CD4-positive, alpha-beta T cell (primary cell): ENCODE data around the gene ANKRD17. TPM values are rescaled to one million over a fixed set of nuclear protein-coding genes. Genes with fewer than 3 reads are reported as not detected.

Experiments used
- ATAC-seq: fragments of 200-7000 bp; cut with Tn5 transposase; one replicate; pipeline ENCODE4 v1.10.0; 2022; ENCODE audit warnings: mild to moderate bottlenecking; ENCODE audit not compliant: poor library complexity
- CTCF ChIA-PET: fragments of 350-600 bp; sonication (Branson Sonifier 250); formaldehyde crosslinking; loops from one replicate; lab custom pipeline; 2021; ENCODE audit warnings: antibody characterized with exemption, inconsistent platforms; lab: Charles Lee
- POLR2A ChIA-PET: fragments of 350-600 bp; sonication (Branson Sonifier 250); formaldehyde crosslinking; loops from one replicate; lab custom pipeline; 2021; ENCODE audit warnings: antibody characterized with exemption, inconsistent platforms; lab: Charles Lee
- DNase-seq, 14 experiments: peaks; one replicate each; pipeline ENCODE4 v3.0.0-alpha.2; 2013 to 2020; ENCODE audit warnings: mixed read lengths in 2 of 14
- H3K27ac ChIP-seq, 2 donors: one replicate each; pipeline versions ENCODE4 v1.5.1 to v1.7.0; 2013; ENCODE audit warnings: low read length in 2 of 2, low read depth in 1 of 2, mild to moderate bottlenecking in 1 of 2
- H3K27me3 ChIP-seq, 2 experiments: 1 replicate in 1 of 2; 2 replicates in 1 of 2; pipeline versions ENCODE4 v1.6.1 to v1.7.0; 2013; ENCODE audit warnings: low read length in 2 of 2, control low read depth in 1 of 2, mild to moderate bottlenecking in 1 of 2, moderate library complexity in 1 of 2; ENCODE audit not compliant: insufficient read depth in 2 of 2, control insufficient read depth in 1 of 2
- H3K36me3 ChIP-seq: one replicate; pipeline ENCODE4 v1.6.1; 2013; ENCODE audit warnings: low read length, control low read depth; ENCODE audit not compliant: insufficient read depth
- H3K4me1 ChIP-seq: one replicate; pipeline ENCODE4 v1.6.1; 2013; ENCODE audit warnings: low read length, control low read depth; ENCODE audit not compliant: insufficient read depth
- H3K4me3 ChIP-seq: one replicate; pipeline ENCODE4 v1.5.1; 2013; ENCODE audit warnings: mild to moderate bottlenecking, low read length, moderate library complexity
- H3K9me3 ChIP-seq, 2 experiments: 1 replicate in 1 of 2; 2 replicates in 1 of 2; pipeline versions ENCODE4 v1.6.1 to v1.7.0; 2013; ENCODE audit warnings: low read length in 2 of 2, mild to moderate bottlenecking in 2 of 2, control low read depth in 1 of 2, moderate library complexity in 1 of 2; ENCODE audit not compliant: control insufficient read depth in 1 of 2, insufficient read depth in 1 of 2
- H3K27ac Mint-ChIP-seq: one replicate; pipeline ENCODE4 v1.8.0; 2020; ENCODE audit warnings: mixed read lengths
- H3K27me3 Mint-ChIP-seq: one replicate; pipeline ENCODE4 v1.8.0; 2021; ENCODE audit warnings: mixed read lengths
- H3K36me3 Mint-ChIP-seq: one replicate; pipeline ENCODE4 v1.8.0; 2021; ENCODE audit warnings: low read depth, mixed read lengths
- H3K4me1 Mint-ChIP-seq: one replicate; pipeline ENCODE4 v1.8.0; 2021; ENCODE audit warnings: low read depth, mixed read lengths
- H3K4me3 Mint-ChIP-seq: one replicate; pipeline ENCODE4 v1.8.0; 2020; ENCODE audit warnings: mild to moderate bottlenecking, mixed read lengths
- H3K9me3 Mint-ChIP-seq: one replicate; pipeline ENCODE4 v1.8.0; 2020; ENCODE audit warnings: mixed read lengths
- CTCF ChIP-seq: fragments of 200-600 bp; IDR thresholded peaks from one replicate; pipeline ENCODE4 v1.8.0; 2022; ENCODE audit warnings: antibody characterized with exemption, mild to moderate bottlenecking
- intact Hi-C, 2 experiments: fragments of 100-400 bp; cut with DNase I in 1 of 2; cut with micrococcal nuclease in 1 of 2; formaldehyde crosslinking; loops; one replicate each; pipeline versions ENCODE4 v1.15.1 to v1.9.0; 2023 to 2025; cut with DNase I, micrococcal nuclease
- total RNA-seq, 174 experiments: library from RNA in 2 of 174; stranded (reverse) in 2 of 174; gene quantifications; one replicate each; pipeline ENCODE4 v1.2.3 and lab custom pipeline; 2021 to 2026

ANKRD17 gene
- total RNA-seq, 2 experiments from 2014 or later, result 31.9 to 34.1 TPM

DNA sequence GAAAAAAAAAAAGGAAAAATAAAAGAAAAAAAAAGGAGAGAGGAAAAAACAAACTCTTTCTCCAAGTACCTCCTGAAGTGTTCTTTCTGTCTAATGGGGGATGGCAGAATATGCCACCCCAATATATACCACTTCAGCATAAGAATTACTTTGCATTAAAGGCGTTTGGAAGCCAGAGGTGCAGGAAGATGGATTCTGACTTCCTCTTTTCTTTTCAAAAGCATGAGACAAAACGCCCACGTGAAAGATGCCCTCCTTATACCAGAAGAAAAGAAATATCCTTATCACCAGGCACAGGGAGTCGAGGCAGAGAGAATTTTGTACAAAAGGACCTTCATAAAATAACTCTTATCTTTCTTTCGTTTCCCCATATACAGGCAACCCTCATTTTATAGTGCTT lies 230.0 kb downstream of the ANKRD17 start:
- no peak for TF ChIP-seq CTCF
- intact Hi-C loops, result loop anchor here in 1 of 2 experiments (10.0 kb wide), 1 partner anchor 324 kb away; no protein-coding TSS in a partner anchor

More for the DNA sequence above, 230.0 kb downstream of the ANKRD17 start:
- Histone ChIP-seq H3K27me3 (no peaks in the 10 kb centered on the region), H3K27ac (no peak overlapping the region), H3K4me3 (no peak overlapping the region), H3K4me1 (no peaks in the 10 kb centered on the region), H3K9me3 (no peaks in the 10 kb centered on the region), H3K36me3 (no peaks in the 10 kb centered on the region)
- Mint-ChIP-seq H3K4me3 (no peak overlapping the region), H3K36me3 (no peaks in the 10 kb centered on the region), H3K27me3 (no peaks in the 10 kb centered on the region), H3K27ac (no peak overlapping the region), H3K9me3 (no peaks in the 10 kb centered on the region), H3K4me1 (no peaks in the 10 kb centered on the region)
- ChIA-PET POLR2A (no interaction called here), CTCF (no interaction called here)
- no peak for DNase-seq
- no peak for ATAC-seq

Other genes starting within 250 kb of the ANKRD17 start
- 1 to 10 TPM; 5.2 to 6.3 TPM for gene COX18, start 189.1 kb downstream of the ANKRD17 start, total RNA-seq
- under 1 TPM; 0.47 to 0.63 TPM for gene ALB, start 145.5 kb upstream of the ANKRD17 start, total RNA-seq
- gene AFP, start 177.4 kb upstream of the ANKRD17 start, total RNA-seq, result not detected
- gene AFM, start 222.9 kb upstream of the ANKRD17 start, total RNA-seq, result not detected